PC-9 (cell line): Measurements from ENCODE around the gene LAMP5. TPM values are rescaled to one million over a fixed set of nuclear protein-coding genes. Genes with fewer than 3 reads are reported as not detected.

Source experiments
- BruUV-seq: library from RNA; stranded (reverse); fragments of 400-500 nt; replicated peaks from 2 replicates; lab custom pipeline; 2021; lab: Mats Ljungman, UMichigan
- CTCF ChIA-PET: fragments of 300-600 bp; sonication (Branson Sonifier 250); formaldehyde crosslinking; loops from one replicate; lab custom pipeline; 2022; ENCODE audit warnings: antibody characterized with exemption; lab: Charles Lee
- POLR2A ChIA-PET: fragments of 300-600 bp; sonication (Branson Sonifier 250); formaldehyde crosslinking; loops from one replicate; lab custom pipeline; 2022; ENCODE audit warnings: antibody characterized with exemption; ENCODE audit not compliant: unreplicated experiment; lab: Charles Lee
- DNase-seq, 2 experiments: peaks; one replicate each; pipeline versions ENCODE4 v3.0.0 to v3.0.0-alpha.2; 2015 to 2022; ENCODE audit warnings: mixed read lengths in 1 of 2
- H2AFZ ChIP-seq: fragments of 200-600 bp; sonication (generic); 2 replicates; pipeline ENCODE4 v1.8.1; 2017; ENCODE audit warnings: antibody characterized with exemption
- H3F3A ChIP-seq: fragments of 200-600 bp; sonication (generic); 2 replicates; pipeline ENCODE4 v1.8.1; 2017; ENCODE audit warnings: antibody characterized with exemption, mild to moderate bottlenecking, low read depth; ENCODE audit not compliant: insufficient read depth
- H3K27ac ChIP-seq: fragments of 200-600 bp; sonication (generic); 2 replicates; pipeline ENCODE4 v1.6.1; 2016; ENCODE audit warnings: mixed run types
- H3K27me3 ChIP-seq: fragments of 200-600 bp; sonication (generic); 2 replicates; pipeline ENCODE4 v1.6.1; 2016; ENCODE audit warnings: low read depth, mixed run types; ENCODE audit not compliant: insufficient read depth
- H3K36me3 ChIP-seq: fragments of 200-600 bp; sonication (generic); 2 replicates; pipeline ENCODE4 v1.6.1; 2016; ENCODE audit warnings: low read depth, mixed run types
- H3K4me1 ChIP-seq: fragments of 200-600 bp; sonication (generic); replicated peaks from 2 replicates; pipeline ENCODE4 v1.6.1; 2016; ENCODE audit warnings: mixed run types; ENCODE audit not compliant: insufficient read depth
- H3K4me2 ChIP-seq: fragments of 200-600 bp; sonication (generic); 2 replicates; pipeline ENCODE4 v1.6.1; 2017; ENCODE audit warnings: mixed run types
- H3K4me3 ChIP-seq: fragments of 200-600 bp; sonication (generic); 2 replicates; pipeline ENCODE4 v1.6.1; 2016; ENCODE audit warnings: mixed run types
- H3K79me2 ChIP-seq: fragments of 200-600 bp; sonication (generic); 2 replicates; pipeline ENCODE4 v1.6.1; 2017; ENCODE audit warnings: low read depth, mixed run types
- H3K9me2 ChIP-seq: fragments of 200-600 bp; sonication (generic); 2 replicates; pipeline ENCODE4 v1.8.1; 2017; ENCODE audit warnings: mild to moderate bottlenecking; ENCODE audit not compliant: insufficient read depth
- H3K9me3 ChIP-seq: fragments of 200-600 bp; sonication (generic); 2 replicates; pipeline ENCODE4 v1.8.1; 2016; ENCODE audit warnings: low read depth; ENCODE audit not compliant: insufficient read depth
- H4K20me1 ChIP-seq: fragments of 200-600 bp; sonication (generic); 2 replicates; pipeline ENCODE4 v1.8.1; 2017; ENCODE audit not compliant: insufficient read depth
- CTCF ChIP-seq: fragments of 200-600 bp; sonication (generic); conservative IDR thresholded peaks from 2 replicates; pipeline ENCODE4 v1.6.1; 2017; ENCODE audit warnings: mixed run types, antibody characterized with exemption, mild to moderate bottlenecking, moderate library complexity
- EZH2 ChIP-seq: fragments of 200-600 bp; sonication (generic); IDR thresholded peaks from 2 replicates; pipeline ENCODE4 v1.8.0; 2017; ENCODE audit warnings: antibody characterized with exemption, low read depth
- intact Hi-C: fragments of 100-400 bp; cut with micrococcal nuclease; formaldehyde crosslinking; loops from one replicate; pipeline ENCODE4 v1.10.0; 2022; ENCODE audit not compliant: unreplicated experiment
- total RNA-seq: library from RNA; stranded (reverse); gene quantifications from 2 replicates; pipeline ENCODE4 v1.2.3, GENCODE V29; 2021

LAMP5 gene
- total RNA-seq, 1 experiment from 2014 or later = not detected

- H3K4me3 ChIP-seq = no peak overlapping the region
- no peak for TF ChIP-seq CTCF
- no peak for TF ChIP-seq EZH2
- ChIA-PET CTCF (no interaction called here), POLR2A (no interaction called here)
- no peaks in the 10 kb centered on the region for H3K36me3 ChIP-seq
- no peaks in the 10 kb centered on the region for H3K79me2 ChIP-seq
- H3K9me3 ChIP-seq = no peaks in the 10 kb centered on the region
- no peaks in the 10 kb centered on the region for H3K9me2 ChIP-seq
- H3K4me1 ChIP-seq = no peaks in the 10 kb centered on the region
- no peaks in the 10 kb centered on the region for H4K20me1 ChIP-seq
- peaks cover 82% of the 10 kb centered on the region for H3K27me3 ChIP-seq
- no peak overlapping the region for H3K27ac ChIP-seq
- H3F3A ChIP-seq = no peaks in the 10 kb centered on the region
- BruUV-seq = no TSS peak
- no peak overlapping the region for H2AFZ ChIP-seq
- intact Hi-C loops = no loop called here
- DNase-seq = no peak
- H3K4me2 ChIP-seq = no peak overlapping the region
Observed at GRCh38 chr20:9515741-9516233, 1.4 kb downstream of the LAMP5 start.

- no peaks in the 10 kb centered on the region for H3K79me2 ChIP-seq
- no peak overlapping the region for H3K27ac ChIP-seq
- peaks cover 79% of the 10 kb centered on the region for H3K27me3 ChIP-seq
- intact Hi-C loops = no loop called here
- CTCF ChIA-PET = no interaction called here
- no peak overlapping the region for H3K4me2 ChIP-seq
- no peak overlapping the region for H2AFZ ChIP-seq
- TF ChIP-seq CTCF (no peak), EZH2 (no peak)
- no peaks in the 10 kb centered on the region for H3F3A ChIP-seq
- no peaks in the 10 kb centered on the region for H3K9me2 ChIP-seq
- POLR2A ChIA-PET = no interaction called here
- H3K9me3 ChIP-seq = no peaks in the 10 kb centered on the region
- DNase-seq = no peak
- no TSS peak for BruUV-seq
- no peak overlapping the region for H3K4me3 ChIP-seq
- H3K36me3 ChIP-seq = no peaks in the 10 kb centered on the region
- H4K20me1 ChIP-seq = no peaks in the 10 kb centered on the region
- no peaks in the 10 kb centered on the region for H3K4me1 ChIP-seq
Observed at GRCh38 chr20:9516234-9516871, 2.0 kb downstream of the LAMP5 start.

- H2AFZ ChIP-seq = no peak overlapping the region
- H3K27me3 ChIP-seq = peaks cover 73% of the 10 kb centered on the region
- DNase-seq = no peak
- intact Hi-C loops = no loop called here
- CTCF ChIA-PET = no interaction called here
- no peaks in the 10 kb centered on the region for H3K9me2 ChIP-seq
- no peak overlapping the region for H3K27ac ChIP-seq
- no peaks in the 10 kb centered on the region for H3K9me3 ChIP-seq
- no peak overlapping the region for H3K4me2 ChIP-seq
- H4K20me1 ChIP-seq = no peaks in the 10 kb centered on the region
- POLR2A ChIA-PET = no interaction called here
- BruUV-seq = no TSS peak
- no peaks in the 10 kb centered on the region for H3K79me2 ChIP-seq
- H3K4me1 ChIP-seq = no peaks in the 10 kb centered on the region
- no peaks in the 10 kb centered on the region for H3F3A ChIP-seq
- H3K36me3 ChIP-seq = no peaks in the 10 kb centered on the region
- TF ChIP-seq CTCF (no peak), EZH2 (no peak)
- no peak overlapping the region for H3K4me3 ChIP-seq
Observed at GRCh38 chr20:9517297-9518162, 3.1 kb downstream of the LAMP5 start.
